NT2/D1 (cell line): ENCODE results near the gene LAD1.

Experiments
- DNase-seq: peaks from one replicate; pipeline ENCODE4 v3.0.0-alpha.2; 2011; ENCODE audit warnings: low read depth, low spot score
- H3K27me3 ChIP-seq: 2 replicates; pipeline ENCODE4 v1.6.0; 2011; ENCODE audit warnings: mild to moderate bottlenecking; ENCODE audit not compliant: insufficient read length, insufficient read depth
- H3K36me3 ChIP-seq: 2 replicates; pipeline ENCODE4 v1.6.1; 2011; ENCODE audit warnings: mild to moderate bottlenecking, low read length, mixed read lengths; ENCODE audit not compliant: insufficient read depth, insufficient read length
- H3K4me1 ChIP-seq: 2 replicates; pipeline ENCODE4 v1.5.1; 2011; ENCODE audit not compliant: insufficient read depth, insufficient read length
- H3K4me3 ChIP-seq: 2 replicates; pipeline ENCODE4 v1.5.1; 2011; ENCODE audit warnings: low read depth; ENCODE audit not compliant: insufficient read length
- H3K9ac ChIP-seq: 2 replicates; pipeline ENCODE4 v1.6.0; 2011; ENCODE audit warnings: low read depth; ENCODE audit not compliant: insufficient read length
- H3K9me3 ChIP-seq: 2 replicates; pipeline ENCODE4 v1.5.1; 2011; ENCODE audit warnings: mild to moderate bottlenecking, low read length; ENCODE audit not compliant: insufficient read depth
- SUZ12 ChIP-seq: IDR thresholded peaks from 2 replicates; pipeline ENCODE4 v1.6.1; 2011; ENCODE audit not compliant: insufficient read length, insufficient read depth; ENCODE audit errors: extremely low read depth
- YY1 ChIP-seq: IDR thresholded peaks from 2 replicates; pipeline ENCODE4 v1.6.1; 2011; ENCODE audit not compliant: insufficient read length, insufficient read depth
- ZNF274 ChIP-seq: IDR thresholded peaks from 2 replicates; pipeline ENCODE4 v1.6.1; 2011; ENCODE audit warnings: mild to moderate bottlenecking, low read depth, low read length

LAD1 gene

GRCh38 chr1:201379733-201380242, 19.3 kb downstream of the LAD1 start:
- DNase-seq = no peak
- Histone ChIP-seq H3K9ac (peak overlapping the region; percentile 15), H3K27me3 (no peaks in the 10 kb centered on the region), H3K9me3 (no peaks in the 10 kb centered on the region), H3K36me3 (no peaks in the 10 kb centered on the region), H3K4me3 (no peak overlapping the region), H3K4me1 (peaks cover 30% of the 10 kb centered on the region)
- TF ChIP-seq ZNF274 = no peak
- TF ChIP-seq SUZ12 = no peak
- no peak for TF ChIP-seq YY1

- peaks cover 36% of the 10 kb centered on the region for H3K4me1 ChIP-seq
- TF ChIP-seq YY1 (no peak), ZNF274 (no peak), SUZ12 (no peak)
- DNase-seq = no peak
Measured at GRCh38 chr1:201378804-201379203, 20.3 kb downstream of the LAD1 start.

GRCh38 chr1:201377611-201378092, 21.5 kb downstream of the LAD1 start, which contains the start of gene TNNT2:
Gene TNNT2, minus strand, starts transcription at chr1:201377680. Its CDS starts 4,426 bp downstream, at chr1:201373254.
- peaks cover 41% of the 10 kb centered on the region for H3K4me1 ChIP-seq
- DNase-seq = no peak
- H3K36me3 ChIP-seq = no peaks in the 10 kb centered on the region
- H3K9me3 ChIP-seq = no peaks in the 10 kb centered on the region
- H3K27me3 ChIP-seq = no peaks in the 10 kb centered on the region
- H3K9ac ChIP-seq = peak within 1 kb of the TSS; percentile 62
- H3K4me3 ChIP-seq = no peak within 1 kb of the TSS
- TF ChIP-seq YY1 = no peak
- TF ChIP-seq SUZ12 = no peak
- TF ChIP-seq ZNF274 = no peak

More at GRCh38 chr1:201378804-201379203, 20.3 kb downstream of the LAD1 start:
- Histone ChIP-seq H3K9ac (no peak overlapping the region), H3K27me3 (no peaks in the 10 kb centered on the region), H3K4me3 (no peak overlapping the region), H3K9me3 (no peaks in the 10 kb centered on the region), H3K36me3 (no peaks in the 10 kb centered on the region)

GRCh38 chr1:201376464-201377374, 22.4 kb downstream of the LAD1 start:
- peaks cover 47% of the 10 kb centered on the region for H3K4me1 ChIP-seq
- TF ChIP-seq SUZ12 = no peak
- no peak for TF ChIP-seq YY1
- no peaks in the 10 kb centered on the region for H3K27me3 ChIP-seq
- no peaks in the 10 kb centered on the region for H3K9me3 ChIP-seq
- peak; percentile 96 for DNase-seq
- no peak overlapping the region for H3K4me3 ChIP-seq
- H3K36me3 ChIP-seq = peaks cover 2% of the 10 kb centered on the region
- H3K9ac ChIP-seq = peak overlapping the region; percentile 62

GRCh38 chr1:201376107-201376463, 23.0 kb downstream of the LAD1 start:
- Histone ChIP-seq H3K9ac (peak overlapping the region; percentile 50), H3K9me3 (no peaks in the 10 kb centered on the region), H3K27me3 (no peaks in the 10 kb centered on the region), H3K36me3 (peaks cover 8% of the 10 kb centered on the region), H3K4me3 (peak overlapping the region; percentile 3), H3K4me1 (peaks cover 48% of the 10 kb centered on the region)
- TF ChIP-seq ZNF274 = no peak
- no peak for DNase-seq

- DNase-seq = no peak
- TF ChIP-seq ZNF274 (no peak), YY1 (peak; percentile 18)
- H3K36me3 ChIP-seq = peaks cover 14% of the 10 kb centered on the region
Measured at GRCh38 chr1:201375169-201375568, 24.0 kb downstream of the LAD1 start.

GRCh38 chr1:201374364-201374763, 24.8 kb downstream of the LAD1 start:
- H3K9me3 ChIP-seq = no peaks in the 10 kb centered on the region
- no peaks in the 10 kb centered on the region for H3K27me3 ChIP-seq
- TF ChIP-seq SUZ12 (no peak), YY1 (no peak), ZNF274 (no peak)
- peaks cover 17% of the 10 kb centered on the region for H3K36me3 ChIP-seq
- peaks cover 51% of the 10 kb centered on the region for H3K4me1 ChIP-seq
- no peak overlapping the region for H3K4me3 ChIP-seq
- no peak for DNase-seq
- no peak overlapping the region for H3K9ac ChIP-seq

More at GRCh38 chr1:201375169-201375568, 24.0 kb downstream of the LAD1 start:
- Histone ChIP-seq H3K27me3 (no peaks in the 10 kb centered on the region), H3K9ac (no peak overlapping the region), H3K4me3 (no peak overlapping the region), H3K4me1 (peaks cover 48% of the 10 kb centered on the region), H3K9me3 (no peaks in the 10 kb centered on the region)
